ENCODE results near the gene NBR1. TPM values are rescaled to one million over a fixed set of nuclear protein-coding genes. Genes with fewer than 3 reads are reported as not detected.
"Not testable (repeated sequence)": the region's sequence is repeated elsewhere in the genome, so short reads cannot be mapped to it uniquely, and the experiment has no call there.

Gene NBR1
- total RNA-seq, 3 donors from 2014 or later = 116 to 164 (median 119) TPM

DNA sequence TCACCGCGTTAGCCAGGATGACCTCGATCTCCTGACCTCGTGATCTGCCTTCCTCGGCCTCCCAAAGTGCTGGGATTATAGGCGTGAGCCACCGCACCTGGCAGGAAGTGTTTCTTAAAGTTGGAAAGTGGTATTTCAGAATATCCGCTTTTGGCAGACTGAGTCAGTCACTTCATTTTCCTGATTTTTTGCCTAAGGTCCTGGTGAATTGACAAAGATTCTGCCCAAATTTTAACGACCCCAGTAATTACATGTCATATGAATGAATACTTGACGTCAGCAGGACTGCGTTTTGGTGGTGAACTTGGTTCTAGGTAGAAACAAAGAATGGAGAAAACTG lies 41.4 kb upstream of the NBR1 start:
- peaks cover 9% of the 10 kb centered on the region for H3K4me1 ChIP-seq (ENCODE audit: low read depth)
- no peak for TF ChIP-seq CTCF (IDR thresholded peaks at IDR 0.05)
- DNase-seq (no peak), ATAC-seq (no peak)
- intact Hi-C loops (cut with DNase I, micrococcal nuclease) = no loop called here
- H3K4me3 ChIP-seq = no peak overlapping the region
- no peaks in the 10 kb centered on the region for H3K9me3 ChIP-seq
- H3K36me3 ChIP-seq (ENCODE audit: low read depth) = peaks cover 5% of the 10 kb centered on the region

- H3K4me1 ChIP-seq (ENCODE audit: low read depth) = no peaks in the 10 kb centered on the region
Observed at GRCh38 chr17:43132117-43132516, 38.9 kb upstream of the NBR1 start.

DNA sequence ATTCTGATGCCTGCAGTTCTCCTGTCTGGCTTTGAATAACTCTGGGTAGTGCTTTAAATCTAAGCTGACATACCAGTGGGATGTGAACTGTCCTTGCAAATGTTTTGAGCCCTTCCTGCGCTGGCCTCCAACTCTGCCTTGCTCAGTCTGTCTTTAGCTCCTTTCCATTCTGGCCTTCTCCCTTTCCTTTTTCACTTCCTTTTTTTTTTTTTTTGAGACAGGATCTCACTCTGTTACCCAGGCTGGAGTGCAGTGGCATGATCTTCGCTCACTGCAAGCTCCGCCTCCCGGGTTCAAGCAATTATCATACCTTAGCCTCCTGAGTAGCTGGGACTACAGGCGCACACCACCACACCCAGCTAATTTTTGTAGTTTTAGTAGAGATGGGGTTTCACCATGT lies 37.6 kb upstream of the NBR1 start:
- H3K4me1 ChIP-seq (ENCODE audit: low read depth); H3K4me3 ChIP-seq; H3K9me3 ChIP-seq; ATAC-seq; intact Hi-C loops (cut with DNase I, micrococcal nuclease); H3K36me3 ChIP-seq (ENCODE audit: low read depth); DNase-seq: not testable (repeated sequence)

More at GRCh38 chr17:43132117-43132516, 38.9 kb upstream of the NBR1 start:
- no peaks in the 10 kb centered on the region for H3K9me3 ChIP-seq
- DNase-seq (no peak), ATAC-seq (no peak)
- H3K4me3 ChIP-seq = no peak overlapping the region
- intact Hi-C loops (cut with DNase I, micrococcal nuclease) = no loop called here
- no peak for TF ChIP-seq CTCF (IDR thresholded peaks at IDR 0.05)
- H3K36me3 ChIP-seq (ENCODE audit: low read depth) = no peaks in the 10 kb centered on the region

DNA sequence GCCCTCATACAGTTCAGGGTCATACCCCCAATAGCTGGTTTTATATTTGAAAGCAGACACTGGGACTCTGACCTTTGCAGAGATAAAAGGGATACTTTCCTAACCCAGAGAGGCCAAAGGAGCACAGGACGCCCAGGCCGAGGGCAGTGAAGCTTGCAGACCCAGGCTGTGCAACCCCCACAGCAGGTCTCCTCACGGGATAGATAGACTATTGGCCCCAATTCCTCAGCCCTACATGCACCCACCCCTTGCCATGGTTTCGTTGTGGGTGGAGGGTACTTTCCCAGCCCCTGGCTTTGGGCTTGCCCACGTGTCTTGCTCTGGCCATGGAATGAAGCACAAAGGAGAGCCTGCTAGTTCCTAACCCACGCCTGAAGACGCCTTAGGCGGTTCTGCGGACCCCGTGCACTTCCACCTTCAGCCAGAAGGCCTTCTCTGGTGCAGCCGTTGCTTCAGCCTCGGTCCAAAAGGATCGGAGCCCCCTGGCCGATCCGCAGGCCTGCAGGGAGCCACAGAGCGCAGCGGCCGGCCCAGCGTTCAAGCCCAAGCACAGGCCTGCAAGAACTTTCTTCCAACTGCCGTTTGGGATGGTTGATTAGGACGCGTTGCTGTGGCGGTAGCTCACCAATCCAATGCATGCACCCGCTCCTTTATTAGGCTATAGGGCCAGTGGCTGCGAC lies 36.1 kb upstream of the NBR1 start:
- intact Hi-C loops (cut with DNase I, micrococcal nuclease) = no loop called here
- TF ChIP-seq CTCF (IDR thresholded peaks at IDR 0.05) = no peak
- Histone ChIP-seq H3K9me3 (no peaks in the 10 kb centered on the region), H3K4me3 (no peak overlapping the region), H3K36me3 (ENCODE audit: low read depth) (no peaks in the 10 kb centered on the region), H3K4me1 (ENCODE audit: low read depth) (no peaks in the 10 kb centered on the region)
- ATAC-seq (no peak), DNase-seq (no peak)

DNA sequence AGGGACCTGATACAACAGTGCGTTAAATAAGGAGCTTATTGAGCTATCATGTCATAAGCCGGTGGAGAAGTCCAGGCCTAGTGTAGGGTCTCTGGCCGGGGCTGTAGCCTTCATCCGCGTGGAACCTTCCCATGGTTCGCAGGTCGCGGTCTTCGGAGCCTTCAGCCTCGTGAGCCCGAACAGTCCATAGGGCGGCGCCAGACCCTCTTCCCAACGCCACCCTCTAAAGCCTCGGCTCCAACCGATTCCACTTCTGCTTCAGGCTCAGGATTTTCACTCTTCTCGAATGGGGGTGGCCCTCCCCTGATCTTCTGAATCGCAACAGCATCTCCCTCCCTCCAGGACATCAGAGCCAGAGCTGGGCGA lies 35.6 kb upstream of the NBR1 start:
- Histone ChIP-seq H3K4me1 (ENCODE audit: low read depth) (no peaks in the 10 kb centered on the region), H3K4me3 (no peak overlapping the region), H3K9me3 (no peaks in the 10 kb centered on the region), H3K36me3 (ENCODE audit: low read depth) (no peaks in the 10 kb centered on the region)
- no peak for TF ChIP-seq CTCF (IDR thresholded peaks at IDR 0.05)
- DNase-seq (no peak), ATAC-seq (no peak)
- intact Hi-C loops (cut with DNase I, micrococcal nuclease) = no loop called here

- H3K4me1 ChIP-seq (ENCODE audit: low read depth); intact Hi-C loops (cut with DNase I, micrococcal nuclease); H3K36me3 ChIP-seq (ENCODE audit: low read depth); DNase-seq; H3K9me3 ChIP-seq; H3K4me3 ChIP-seq; ATAC-seq: not testable (repeated sequence)
Observed at GRCh38 chr17:43136574-43136973, 34.4 kb upstream of the NBR1 start.

DNA sequence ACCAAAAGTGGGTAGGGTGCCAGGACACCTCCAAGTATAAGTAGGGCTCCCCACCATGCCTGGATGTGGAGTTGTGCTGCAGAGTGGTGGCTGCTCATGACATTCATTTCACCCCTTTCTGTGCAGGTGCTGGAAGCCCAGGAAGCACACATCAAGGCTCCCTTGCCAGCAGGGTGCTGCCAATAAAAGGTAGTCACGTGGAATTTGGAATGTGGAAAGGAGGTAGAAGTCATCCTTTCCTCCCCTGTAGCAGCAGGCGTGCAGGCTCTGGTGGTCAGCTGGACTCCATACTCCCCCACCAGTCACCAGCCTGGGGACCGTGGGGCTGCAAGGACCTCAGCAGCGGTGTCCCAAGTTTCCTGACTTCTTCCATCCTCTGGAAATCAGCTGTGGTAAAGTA lies 32.5 kb upstream of the NBR1 start:
- ATAC-seq; H3K4me1 ChIP-seq (ENCODE audit: low read depth); H3K36me3 ChIP-seq (ENCODE audit: low read depth); intact Hi-C loops (cut with DNase I, micrococcal nuclease); DNase-seq; H3K9me3 ChIP-seq; H3K4me3 ChIP-seq: not testable (repeated sequence)
